Fibroblast of villous mesenchyme (primary cell): Measurements from ENCODE around the gene SLC43A3. TPM values are rescaled to one million over a fixed set of nuclear protein-coding genes. Genes with fewer than 3 reads are reported as not detected.

Experiments used
- DNase-seq: peaks from one replicate; pipeline ENCODE4 v3.0.0-alpha.2; 2010; ENCODE audit warnings: low read depth
- H3K4me3 ChIP-seq: 2 replicates; pipeline ENCODE4 v1.5.1; 2011; ENCODE audit warnings: low read depth, mild to moderate bottlenecking, low read length
- CTCF ChIP-seq: IDR thresholded peaks from 2 replicates; pipeline ENCODE4 v1.5.1; 2012; ENCODE audit warnings: low read depth, mild to moderate bottlenecking, low read length; ENCODE audit not compliant: insufficient read depth
- total RNA-seq: library from RNA; depleted of rRNA; stranded (reverse); fragments of >200 nt; gene quantifications from 2 replicates; pipeline ENCODE4 v1.2.3, GENCODE V29; 2012

SLC43A3 gene
- total RNA-seq, 1 donor = 26.3 TPM

DNA sequence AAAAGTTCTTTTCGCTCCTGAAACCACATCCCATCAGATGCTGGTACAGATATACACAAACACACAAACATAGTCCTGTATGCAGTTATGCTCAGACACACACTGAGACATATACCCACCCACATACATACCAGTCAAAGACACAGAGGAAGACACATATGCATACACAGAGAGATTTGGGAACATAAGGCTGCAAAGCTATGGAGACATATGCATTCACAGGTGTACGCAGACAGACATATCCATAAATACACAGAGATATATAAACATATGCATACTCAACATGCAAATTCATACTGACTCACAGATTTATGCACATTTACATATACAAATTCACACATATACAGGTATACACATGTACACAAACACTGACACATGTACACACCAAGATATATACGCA lies 52.0 kb downstream of the SLC43A3 start:
- DNase-seq = no peak
- no peak for TF ChIP-seq CTCF
- H3K4me3 ChIP-seq = no peak overlapping the region

- no peak overlapping the region for H3K4me3 ChIP-seq
- TF ChIP-seq CTCF = no peak
- DNase-seq = no peak
These were observed 53.8 kb downstream of the SLC43A3 start for GRCh38 chr11:57373146-57373545.

GRCh38 chr11:57370941-57371340 lies 56.0 kb downstream of the SLC43A3 start:
- DNase-seq = no peak
- no peak overlapping the region for H3K4me3 ChIP-seq
- no peak for TF ChIP-seq CTCF

- no peak for DNase-seq
- TF ChIP-seq CTCF = no peak
- no peak overlapping the region for H3K4me3 ChIP-seq
These were observed 56.7 kb downstream of the SLC43A3 start for GRCh38 chr11:57370251-57370650.

GRCh38 chr11:57368845-57369232 lies 58.1 kb downstream of the SLC43A3 start:
- TF ChIP-seq CTCF = no peak
- no peak for DNase-seq

GRCh38 chr11:57368106-57368844 lies 58.6 kb downstream of the SLC43A3 start:
- TF ChIP-seq CTCF = no peak
- no peak overlapping the region for H3K4me3 ChIP-seq
- DNase-seq = no peak

More at GRCh38 chr11:57368845-57369232, 58.1 kb downstream of the SLC43A3 start:
- no peak overlapping the region for H3K4me3 ChIP-seq
